Psoas muscle (tissue), 8 donors: ENCODE results near the gene LGR5. TPM values are rescaled to one million over a fixed set of nuclear protein-coding genes. Genes with fewer than 3 reads are reported as not detected.
"Not testable (repeated sequence)": the region's sequence is repeated elsewhere in the genome, so short reads cannot be mapped to it uniquely, and the experiment has no call there.

Source experiments
- ATAC-seq, 4 donors: fragments of 200-7000 bp; cut with Tn5 transposase; one replicate each; pipeline ENCODE4 v1.9.1; 2020; ENCODE audit warnings: moderate library complexity in 3 of 4, mild to moderate bottlenecking in 2 of 4
- DNase-seq, 2 donors: peaks; one replicate each; pipeline ENCODE4 v3.0.0-alpha.2; 2020
- H3K27ac ChIP-seq: fragments of 200-600 bp; one replicate; pipeline ENCODE4 v1.8.0; 2022
- H3K27me3 ChIP-seq, 3 donors: fragments of 200-600 bp in 1 of 3; one replicate each; pipeline versions ENCODE4 v1.6.1 to v1.8.0; 2013 to 2022; ENCODE audit warnings: low read length in 2 of 3, mild to moderate bottlenecking in 2 of 3, moderate library complexity in 1 of 3; ENCODE audit not compliant: insufficient read depth in 3 of 3
- H3K36me3 ChIP-seq, 2 donors: fragments of 200-600 bp in 1 of 2; one replicate each; pipeline versions ENCODE4 v1.6.1 to v1.8.0; 2013 to 2022; ENCODE audit warnings: low read depth in 1 of 2, mild to moderate bottlenecking in 1 of 2, moderate library complexity in 1 of 2; ENCODE audit not compliant: insufficient read depth in 1 of 2
- H3K4me1 ChIP-seq: fragments of 200-600 bp; one replicate; pipeline ENCODE4 v1.8.0; 2022
- H3K4me3 ChIP-seq: fragments of 200-600 bp; one replicate; pipeline ENCODE4 v1.8.0; 2022; ENCODE audit warnings: mild to moderate bottlenecking
- H3K9me3 ChIP-seq: fragments of 200-600 bp; one replicate; pipeline ENCODE4 v1.8.0; 2022
- CTCF ChIP-seq: fragments of 200-600 bp; IDR thresholded peaks from one replicate; pipeline ENCODE4 v1.8.0; 2022; ENCODE audit warnings: antibody characterized with exemption
- WGBS, 3 donors: extraction: QIAGEN DNeasy Blood & Tissue Kit; methylation state at CpG; one replicate each; pipeline versions ENCODE4 v1.1.6 to v1.1.7; 2013; 5-methylcytosine and 5-hydroxymethylcytosine counted together
- intact Hi-C, 2 donors: fragments of 100-400 bp; cut with DNase I; formaldehyde crosslinking; loops; one replicate each; pipeline versions ENCODE4 v1.11.0 to v1.14.2; 2022
- polyA plus RNA-seq, 3 donors: library from polyadenylated mRNA; stranded (reverse); fragments of 200-250 nt; gene quantifications; one replicate each; pipeline ENCODE4 v1.2.3, GENCODE V29; 2013
- total RNA-seq, 4 donors: library from RNA; stranded (reverse); fragmentation: NEBNext Ultra II Directional in 2 of 4; extraction: Animal tissue kit (Norgen Biotek cat#: 25700) in 2 of 4; gene quantifications; one replicate each; pipeline versions ENCODE4 v1.2.1 to v1.2.4, GENCODE V29; 2021 to 2023
- donor health status: healthy with polysubstance abuse.
- donor health status: DM: no; HTN: no; CAD: no; lungs with moderate emphysema.
- donor health status: Bipolar disorder and iron deficiency.
- donor health status: healthy.
- donor health status: DM: yes; HTN: yes; CAD: no.
- donor health status: DM: no; HTN: no; CAD: no.
- donor health status: DM: no; HTN: no; CAD: no.
- donor health status: DM: yes; HTN: yes; CAD: no.

Gene LGR5
- total and polyA plus RNA-seq, 7 donors: 0.04 to 19.5 (median 4.9) TPM

DNA sequence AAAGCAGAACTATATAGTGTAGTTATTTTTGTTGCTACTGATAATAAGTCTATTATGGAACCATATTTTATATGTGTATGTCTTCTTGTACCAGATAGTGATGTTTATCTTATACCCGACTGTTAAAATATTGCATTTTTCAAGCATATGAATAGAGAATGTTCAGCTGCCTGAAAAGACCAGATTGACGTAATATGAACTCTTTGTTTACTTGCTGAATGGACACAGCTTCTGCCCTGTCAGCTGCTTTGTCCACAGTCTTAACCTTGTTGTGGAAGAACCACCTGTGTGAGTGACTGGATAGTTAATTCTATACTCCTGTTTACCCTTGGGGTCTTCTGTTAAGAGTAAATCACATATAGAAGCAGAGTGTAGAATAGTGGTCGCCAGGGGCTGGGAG, 109.3 kb downstream of the LGR5 start:
- Histone ChIP-seq H3K9me3 (no peaks in the 10 kb centered on the region), H3K4me1 (no peaks in the 10 kb centered on the region), H3K27me3 (no peaks in the 10 kb centered on the region), H3K27ac (peak overlapping the region; percentile 23), H3K4me3 (no peak overlapping the region), H3K36me3 (peaks cover 0 to 7% of the 10 kb centered on the region in 2 donors)
- DNase-seq (no peak), ATAC-seq (no peak)
- 69 to 74% (median 73%) methylated on average over 3 of the region's 3 CpGs for WGBS, 3 donors
- intact Hi-C loops: no loop called here
- TF ChIP-seq CTCF: no peak

GRCh38 chr12:71551529-71551928, 111.9 kb downstream of the LGR5 start:
- intact Hi-C loops: loop anchor here (5.0 to 10.0 kb wide), 2 partner anchors 134 to 137 kb away; no protein-coding TSS in a partner anchor
- no peak for DNase-seq
- no peaks in the 10 kb centered on the region for H3K27me3 ChIP-seq
- 47 to 64% (median 52%) methylated on average over 3 of the region's 3 CpGs for WGBS, 3 donors
- no peaks in the 10 kb centered on the region for H3K9me3 ChIP-seq
- ATAC-seq: no peak
- H3K4me3 ChIP-seq: no peak overlapping the region
- H3K27ac ChIP-seq: no peak overlapping the region
- peak; percentile 30 for TF ChIP-seq CTCF
- no peaks in the 10 kb centered on the region for H3K4me1 ChIP-seq
- H3K36me3 ChIP-seq: peaks cover 0 to 16% of the 10 kb centered on the region in 2 donors

- Histone ChIP-seq H3K27ac (no peak overlapping the region), H3K4me3 (no peak overlapping the region), H3K4me1 (no peaks in the 10 kb centered on the region), H3K27me3 (no peaks in the 10 kb centered on the region), H3K36me3 (peaks cover 0 to 16% of the 10 kb centered on the region in 2 donors), H3K9me3 (no peaks in the 10 kb centered on the region)
- 82 to 85% (median 85%) methylated on average over 5 of the region's 5 CpGs for WGBS, 3 donors
- intact Hi-C loops: loop anchor here (5.0 to 10.0 kb wide), 2 partner anchors 136 to 138 kb away; no protein-coding TSS in a partner anchor
- TF ChIP-seq CTCF: no peak
- no peak for ATAC-seq
- DNase-seq: no peak
Measured at GRCh38 chr12:71552728-71553501, 113.3 kb downstream of the LGR5 start.

- WGBS, 3 donors: 50 to 62% (median 52%) methylated on average over 1 of the region's 1 CpG
- Histone ChIP-seq H3K4me3 (no peak overlapping the region), H3K27ac (no peak overlapping the region), H3K36me3 (peaks cover 0 to 16% of the 10 kb centered on the region in 2 donors), H3K4me1 (no peaks in the 10 kb centered on the region), H3K9me3 (no peaks in the 10 kb centered on the region), H3K27me3 (no peaks in the 10 kb centered on the region)
- intact Hi-C loops: loop anchor here (5.0 to 10.0 kb wide), 2 partner anchors 128 to 140 kb away; no protein-coding TSS in a partner anchor
- ATAC-seq (no peak), DNase-seq (no peak)
- no peak for TF ChIP-seq CTCF
Measured at GRCh38 chr12:71555191-71555590, 115.6 kb downstream of the LGR5 start.

DNA sequence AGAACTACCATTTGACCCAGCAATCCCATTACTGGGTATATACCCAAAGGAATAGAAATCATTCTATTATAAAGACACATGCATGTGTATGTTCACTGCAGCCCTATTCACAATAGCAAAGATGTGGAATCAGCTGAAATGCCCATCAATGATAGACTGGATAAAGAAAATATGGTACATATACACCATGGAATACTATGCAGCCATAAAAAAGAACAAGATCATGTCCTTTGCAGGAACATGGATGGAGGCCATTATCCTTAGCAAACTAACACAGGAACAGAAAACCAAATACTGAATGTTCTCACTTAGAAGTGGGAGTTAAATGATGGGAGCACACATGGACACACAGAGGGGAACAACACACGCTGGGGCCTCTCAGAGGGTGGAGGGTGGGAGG, 116.2 kb downstream of the LGR5 start:
- intact Hi-C loops: loop anchor here (5.0 to 10.0 kb wide), 2 partner anchors 128 to 141 kb away; no protein-coding TSS in a partner anchor
- not testable (repeated sequence) for H3K27ac ChIP-seq, H3K27me3 ChIP-seq, DNase-seq, H3K4me3 ChIP-seq, H3K9me3 ChIP-seq, H3K4me1 ChIP-seq, ATAC-seq
- peaks cover 0 to 16% of the 10 kb centered on the region in 2 donors for H3K36me3 ChIP-seq
- 93 to 95% (median 95%) methylated on average over 1 of the region's 1 CpG for WGBS, 3 donors
